ENCODE data around the gene WDR27.
"Not testable (repeated sequence)": the region's sequence is repeated elsewhere in the genome, so short reads cannot be mapped to it uniquely, and the experiment has no call there.

DNA sequence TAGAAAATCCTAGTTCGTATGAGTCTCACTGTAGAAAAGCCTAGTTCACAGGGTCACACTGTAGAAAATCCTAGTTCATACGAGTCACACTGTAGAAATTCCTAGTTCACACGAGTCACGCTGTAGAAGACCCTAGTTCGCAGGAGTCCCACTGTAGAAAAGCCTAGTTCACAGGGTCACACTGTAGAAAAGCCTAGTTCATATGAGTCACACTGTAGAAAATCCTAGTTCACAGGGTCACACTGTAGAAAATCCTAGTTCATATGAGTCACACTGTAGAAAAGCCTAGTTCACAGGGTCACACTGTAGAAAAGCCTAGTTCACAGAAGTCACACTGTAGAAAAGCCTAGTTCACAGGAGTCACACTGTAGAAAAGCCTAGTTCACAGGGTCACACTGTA lies 56.4 kb downstream of the WDR27 start:
- TF ChIP-seq, protein P1, sequence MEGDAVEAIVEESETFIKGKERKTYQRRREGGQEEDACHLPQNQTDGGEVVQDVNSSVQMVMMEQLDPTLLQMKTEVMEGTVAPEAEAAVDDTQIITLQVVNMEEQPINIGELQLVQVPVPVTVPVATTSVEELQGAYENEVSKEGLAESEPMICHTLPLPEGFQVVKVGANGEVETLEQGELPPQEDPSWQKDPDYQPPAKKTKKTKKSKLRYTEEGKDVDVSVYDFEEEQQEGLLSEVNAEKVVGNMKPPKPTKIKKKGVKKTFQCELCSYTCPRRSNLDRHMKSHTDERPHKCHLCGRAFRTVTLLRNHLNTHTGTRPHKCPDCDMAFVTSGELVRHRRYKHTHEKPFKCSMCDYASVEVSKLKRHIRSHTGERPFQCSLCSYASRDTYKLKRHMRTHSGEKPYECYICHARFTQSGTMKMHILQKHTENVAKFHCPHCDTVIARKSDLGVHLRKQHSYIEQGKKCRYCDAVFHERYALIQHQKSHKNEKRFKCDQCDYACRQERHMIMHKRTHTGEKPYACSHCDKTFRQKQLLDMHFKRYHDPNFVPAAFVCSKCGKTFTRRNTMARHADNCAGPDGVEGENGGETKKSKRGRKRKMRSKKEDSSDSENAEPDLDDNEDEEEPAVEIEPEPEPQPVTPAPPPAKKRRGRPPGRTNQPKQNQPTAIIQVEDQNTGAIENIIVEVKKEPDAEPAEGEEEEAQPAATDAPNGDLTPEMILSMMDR (IDR thresholded peaks at IDR 0.05) = not testable (repeated sequence)
- TF ChIP-seq POLR2A (IDR thresholded peaks at IDR 0.05) = not testable (repeated sequence)

Data from esophagus squamous epithelium (tissue), 4 donors.